ENCODE measurements around the gene BMI1. TPM values are rescaled to one million over a fixed set of nuclear protein-coding genes. Genes with fewer than 3 reads are reported as not detected.

Gene BMI1
- total and polyA plus RNA-seq, 2 donors from 2014 or later = 18.7 to 49.0 TPM

DNA sequence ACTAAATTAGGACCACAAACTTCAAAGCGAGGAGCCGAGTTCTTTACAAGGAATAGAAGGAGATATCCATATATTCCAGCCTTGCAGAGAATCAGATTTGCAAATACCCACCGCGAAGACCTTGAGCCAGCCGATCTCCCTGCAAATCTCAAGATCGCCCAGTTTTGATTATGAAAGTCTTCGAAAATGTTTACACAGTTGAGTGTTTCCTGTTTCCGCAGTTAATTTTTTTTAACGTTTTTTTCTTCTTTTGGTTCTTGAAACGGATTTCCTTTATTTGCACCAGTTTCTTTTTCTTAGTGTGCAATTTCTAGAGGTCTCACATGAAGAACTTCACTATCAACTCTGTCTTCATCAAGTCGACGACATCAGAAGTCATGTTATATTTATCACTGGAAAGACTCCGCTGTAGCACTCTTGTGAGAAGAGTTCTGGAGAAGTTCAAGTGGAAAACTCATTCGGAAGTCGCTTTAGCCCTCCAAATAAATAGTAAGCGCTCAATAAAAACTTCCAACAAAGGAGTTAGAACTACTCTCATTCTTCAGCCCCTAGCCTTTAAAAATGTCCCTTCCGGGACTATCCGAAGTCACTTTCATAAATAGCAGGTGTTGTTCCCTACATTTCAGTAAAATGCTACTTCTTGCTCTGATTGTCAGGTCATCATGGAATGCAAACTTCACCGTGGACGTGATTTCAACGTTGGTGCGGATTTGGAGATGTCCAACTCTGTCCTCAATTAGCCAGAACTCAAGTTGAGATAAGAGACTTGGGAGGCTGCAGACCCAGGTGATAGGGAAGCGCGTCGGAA lies 12.5 kb downstream of the BMI1 start:
- Histone ChIP-seq H3K9me3 (ENCODE audit: control insufficient read depth in 2 of 3, insufficient read depth in 1 of 3, low read length in 3 of 3) (peaks cover 0 to 2% (median 0%) of the 10 kb centered on the region in 3 donors), H3K36me3 (ENCODE audit: control insufficient read depth in 2 of 3, insufficient read depth in 3 of 3, low read length in 3 of 3) (peaks cover 7 to 11% (median 9%) of the 10 kb centered on the region in 3 donors), H3K27me3 (ENCODE audit: control insufficient read depth, insufficient read depth, low read length) (peaks cover 35% of the 10 kb centered on the region), H3K27ac (ENCODE audit: low read depth in 2 of 2, low read length in 2 of 2) (no peak overlapping the region), H3K9ac (ENCODE audit: low read length in 3 of 3) (no peak overlapping the region), H3K4me3 (ENCODE audit: low read length in 3 of 3) (no peak overlapping the region), H3K4me1 (ENCODE audit: control insufficient read depth in 2 of 3, insufficient read depth in 2 of 3, low read depth in 1 of 3, low read length in 3 of 3) (peaks cover 0 to 13% (median 0%) of the 10 kb centered on the region in 3 donors)
- FAIRE-seq (no peak), DNase-seq (peak in 1 of 5 donors; percentile 25)
- TF ChIP-seq, protein P1, sequence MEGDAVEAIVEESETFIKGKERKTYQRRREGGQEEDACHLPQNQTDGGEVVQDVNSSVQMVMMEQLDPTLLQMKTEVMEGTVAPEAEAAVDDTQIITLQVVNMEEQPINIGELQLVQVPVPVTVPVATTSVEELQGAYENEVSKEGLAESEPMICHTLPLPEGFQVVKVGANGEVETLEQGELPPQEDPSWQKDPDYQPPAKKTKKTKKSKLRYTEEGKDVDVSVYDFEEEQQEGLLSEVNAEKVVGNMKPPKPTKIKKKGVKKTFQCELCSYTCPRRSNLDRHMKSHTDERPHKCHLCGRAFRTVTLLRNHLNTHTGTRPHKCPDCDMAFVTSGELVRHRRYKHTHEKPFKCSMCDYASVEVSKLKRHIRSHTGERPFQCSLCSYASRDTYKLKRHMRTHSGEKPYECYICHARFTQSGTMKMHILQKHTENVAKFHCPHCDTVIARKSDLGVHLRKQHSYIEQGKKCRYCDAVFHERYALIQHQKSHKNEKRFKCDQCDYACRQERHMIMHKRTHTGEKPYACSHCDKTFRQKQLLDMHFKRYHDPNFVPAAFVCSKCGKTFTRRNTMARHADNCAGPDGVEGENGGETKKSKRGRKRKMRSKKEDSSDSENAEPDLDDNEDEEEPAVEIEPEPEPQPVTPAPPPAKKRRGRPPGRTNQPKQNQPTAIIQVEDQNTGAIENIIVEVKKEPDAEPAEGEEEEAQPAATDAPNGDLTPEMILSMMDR (IDR thresholded peaks at IDR 0.05; ENCODE audit: borderline replicate concordance, extremely low read depth, insufficient read depth) = no peak
- intact Hi-C loops (cut with DNase I) = no loop called here

DNA sequence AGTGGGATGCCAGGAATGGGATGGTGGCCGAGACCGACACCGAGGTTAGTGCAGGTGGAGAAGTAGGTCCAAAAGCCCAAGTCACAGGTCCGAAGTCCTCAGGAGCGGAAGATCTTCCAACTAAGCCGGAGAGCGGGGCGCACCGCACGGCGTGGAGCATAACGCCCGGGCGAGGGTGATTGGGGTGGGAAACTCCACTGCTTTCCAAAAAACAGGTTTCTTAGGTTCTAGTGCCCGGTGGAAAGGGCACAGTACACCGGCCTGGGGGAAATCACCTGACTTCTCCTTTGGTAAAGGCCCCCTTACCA lies 13.0 kb downstream of the BMI1 start:
- Histone ChIP-seq H3K9me3 (ENCODE audit: control insufficient read depth in 2 of 3, insufficient read depth in 1 of 3, low read length in 3 of 3) (peaks cover 0 to 2% (median 0%) of the 10 kb centered on the region in 3 donors), H3K4me3 (ENCODE audit: low read length in 3 of 3) (no peak overlapping the region), H3K27me3 (ENCODE audit: control insufficient read depth, insufficient read depth, low read length) (peaks cover 41% of the 10 kb centered on the region), H3K4me1 (ENCODE audit: control insufficient read depth in 2 of 3, insufficient read depth in 2 of 3, low read depth in 1 of 3, low read length in 3 of 3) (peaks cover 0 to 13% (median 0%) of the 10 kb centered on the region in 3 donors), H3K27ac (ENCODE audit: low read depth in 2 of 2, low read length in 2 of 2) (no peak overlapping the region), H3K9ac (ENCODE audit: low read length in 3 of 3) (no peak overlapping the region), H3K36me3 (ENCODE audit: control insufficient read depth in 2 of 3, insufficient read depth in 3 of 3, low read length in 3 of 3) (peaks cover 7 to 11% (median 7%) of the 10 kb centered on the region in 3 donors)
- TF ChIP-seq, protein P1 (IDR thresholded peaks at IDR 0.05; ENCODE audit: borderline replicate concordance, extremely low read depth, insufficient read depth) = no peak
- no peak for FAIRE-seq
- DNase-seq = no peak
- intact Hi-C loops (cut with DNase I) = no loop called here

DNA sequence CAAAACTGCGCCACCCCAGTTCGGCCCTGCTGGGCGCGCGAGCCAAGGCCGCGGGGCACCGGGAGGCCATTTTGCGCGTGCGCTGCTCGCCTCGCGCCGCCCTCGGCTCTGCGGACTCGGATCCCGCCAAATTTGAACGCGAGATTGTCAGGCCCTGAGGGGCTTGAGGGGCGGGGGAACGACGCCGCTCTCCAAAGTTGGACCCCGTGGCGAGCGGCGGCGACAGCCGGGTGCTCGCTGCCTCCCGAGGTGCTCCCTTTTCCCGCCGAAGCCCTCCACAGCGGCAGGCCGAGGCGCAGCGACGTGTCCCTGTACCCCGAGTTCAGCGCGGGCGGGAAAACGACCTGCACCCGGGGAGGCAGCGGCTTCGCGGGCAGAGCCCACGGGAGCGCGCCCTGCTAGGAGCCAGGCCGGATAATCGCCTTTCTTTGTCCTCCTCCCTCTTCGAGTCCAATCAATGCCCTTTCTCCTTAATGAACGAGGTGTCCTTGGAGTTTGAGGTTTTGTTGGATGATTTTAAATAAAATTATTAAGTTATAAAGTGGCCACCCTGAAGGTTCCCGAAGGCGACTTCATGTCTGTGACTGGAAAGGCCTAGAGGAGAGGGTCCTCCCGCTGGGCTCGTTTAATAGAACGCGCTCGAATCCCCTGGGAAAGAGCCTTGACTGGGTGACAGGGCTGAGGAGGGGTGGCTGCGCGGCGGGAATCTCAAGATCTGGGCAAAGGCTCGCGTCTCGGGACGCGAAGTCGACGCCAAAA lies 13.7 kb downstream of the BMI1 start:
- FAIRE-seq (no peak), DNase-seq (peak in 4 of 5 donors; percentile 60 to 87 (median 78))
- peaks cover 47% of the 10 kb centered on the region for H3K27me3 ChIP-seq (ENCODE audit: control insufficient read depth, insufficient read depth, low read length)
- H3K9ac ChIP-seq (ENCODE audit: low read length in 3 of 3) = no peak overlapping the region
- peaks cover 0 to 13% (median 0%) of the 10 kb centered on the region in 3 donors for H3K4me1 ChIP-seq (ENCODE audit: control insufficient read depth in 2 of 3, insufficient read depth in 2 of 3, low read depth in 1 of 3, low read length in 3 of 3)
- intact Hi-C loops (cut with DNase I) = no loop called here
- TF ChIP-seq, protein P1 (IDR thresholded peaks at IDR 0.05; ENCODE audit: borderline replicate concordance, extremely low read depth, insufficient read depth) = no peak
- H3K4me3 ChIP-seq (ENCODE audit: low read length in 3 of 3) = peak overlapping the region in 2 of 3 donors; percentile 62 to 66
- H3K27ac ChIP-seq (ENCODE audit: low read depth in 2 of 2, low read length in 2 of 2) = no peak overlapping the region
- peaks cover 0 to 2% (median 0%) of the 10 kb centered on the region in 3 donors for H3K9me3 ChIP-seq (ENCODE audit: control insufficient read depth in 2 of 3, insufficient read depth in 1 of 3, low read length in 3 of 3)
- peaks cover under 1 to 5% (median 3%) of the 10 kb centered on the region in 3 donors for H3K36me3 ChIP-seq (ENCODE audit: control insufficient read depth in 2 of 3, insufficient read depth in 3 of 3, low read length in 3 of 3)
